Dermis blood vessel endothelial cell (primary cell): Measurements from ENCODE around the gene ARHGEF33. TPM values are rescaled to one million over a fixed set of nuclear protein-coding genes. Genes with fewer than 3 reads are reported as not detected.
A peak's percentile ranks its signal among the peaks of the same experiment; 100 is the strongest.

Experiments
- DNase-seq: peaks from one replicate; pipeline ENCODE4 v3.0.0; 2010
- total RNA-seq: library from RNA; depleted of rRNA; stranded (reverse); fragments of >200 nt; gene quantifications from 2 replicates; pipeline ENCODE4 v1.2.3, GENCODE V29; 2014

The ARHGEF33 gene
- 0.14 and 0.34 TPM in 2 replicates for total RNA-seq

DNA sequence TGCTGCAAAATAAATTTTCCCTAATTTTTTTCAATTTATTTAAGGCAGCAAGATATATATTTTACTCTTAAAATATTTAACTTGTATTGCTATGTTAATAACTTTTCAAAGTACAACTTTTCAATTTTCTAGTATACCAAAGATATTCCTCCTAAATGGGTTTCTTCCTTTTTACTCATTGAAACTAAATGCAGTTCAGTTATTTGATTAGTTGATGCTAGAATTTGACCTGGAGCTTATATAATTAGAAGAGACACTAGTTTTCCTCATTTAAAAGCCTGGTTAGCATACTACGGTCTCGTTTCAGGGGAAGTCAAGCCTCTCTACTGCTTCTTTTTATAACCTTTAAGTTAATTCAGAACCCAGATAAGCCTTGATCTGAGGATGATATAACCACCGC, at the start of gene ARHGEF33:
TSS of gene ARHGEF33 (plus strand) at position 301 of the 400 bp plus-strand sequence. CDS start 29,573 bp downstream, outside the sequence.
- no peak for DNase-seq

DNA sequence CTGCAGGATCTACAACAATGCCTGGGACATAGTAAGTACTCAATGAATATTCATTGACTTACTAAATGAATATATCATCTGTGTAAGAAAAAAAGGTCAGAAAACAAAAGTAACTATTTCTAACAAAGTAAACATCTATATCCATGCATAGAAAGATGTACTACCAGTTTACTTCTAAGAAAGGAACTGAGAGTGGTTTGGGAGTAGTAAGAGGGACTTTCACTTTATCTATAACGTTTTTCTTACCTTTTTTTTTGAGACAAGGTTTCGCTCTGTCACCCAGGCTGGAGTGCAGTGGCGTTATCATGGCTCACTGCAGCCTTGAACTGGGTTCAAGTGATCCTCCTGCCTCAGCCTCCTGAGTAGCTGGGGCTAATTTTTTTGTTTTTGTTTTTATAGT, 39.6 kb upstream of the ARHGEF33 start:
- DNase-seq: no peak

DNA sequence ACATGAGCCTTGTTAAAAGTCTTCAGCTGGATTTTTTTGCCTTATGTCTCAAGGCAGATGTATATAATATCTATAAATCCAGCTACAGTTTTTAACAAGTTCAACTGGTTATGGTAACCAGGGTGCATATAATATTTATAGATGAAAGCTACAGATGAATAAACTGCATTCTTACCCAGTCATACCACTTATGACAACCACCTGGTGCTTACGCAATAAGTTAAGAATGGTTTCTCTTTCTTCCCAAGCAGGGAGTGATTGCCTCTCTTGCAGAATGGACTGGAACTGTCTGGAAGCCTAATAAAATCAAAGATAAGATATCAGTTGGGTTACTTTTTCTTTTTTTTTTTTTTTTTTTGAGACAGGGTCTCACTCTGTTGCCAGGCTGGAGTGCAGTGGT, 33.5 kb upstream of the ARHGEF33 start:
- DNase-seq: no peak

DNA sequence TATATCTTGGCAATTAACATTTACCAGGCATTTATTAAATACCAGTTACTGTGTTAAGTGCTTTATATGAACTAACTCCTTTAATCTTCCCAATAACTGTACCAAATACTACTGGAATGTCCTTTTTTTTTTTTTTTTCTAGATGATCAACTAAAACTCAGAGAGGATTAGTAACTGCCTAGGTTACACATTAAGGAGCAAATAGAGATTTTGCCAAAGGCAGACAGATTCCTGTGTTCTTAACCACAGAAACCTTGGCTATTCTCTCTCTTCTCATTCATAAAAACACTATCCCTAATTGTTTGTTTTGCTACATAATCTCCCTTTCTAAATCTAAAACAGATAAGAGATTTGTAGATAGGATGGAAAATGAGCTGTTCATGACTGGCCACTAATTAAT, 27.2 kb upstream of the ARHGEF33 start:
- DNase-seq: no peak

DNA sequence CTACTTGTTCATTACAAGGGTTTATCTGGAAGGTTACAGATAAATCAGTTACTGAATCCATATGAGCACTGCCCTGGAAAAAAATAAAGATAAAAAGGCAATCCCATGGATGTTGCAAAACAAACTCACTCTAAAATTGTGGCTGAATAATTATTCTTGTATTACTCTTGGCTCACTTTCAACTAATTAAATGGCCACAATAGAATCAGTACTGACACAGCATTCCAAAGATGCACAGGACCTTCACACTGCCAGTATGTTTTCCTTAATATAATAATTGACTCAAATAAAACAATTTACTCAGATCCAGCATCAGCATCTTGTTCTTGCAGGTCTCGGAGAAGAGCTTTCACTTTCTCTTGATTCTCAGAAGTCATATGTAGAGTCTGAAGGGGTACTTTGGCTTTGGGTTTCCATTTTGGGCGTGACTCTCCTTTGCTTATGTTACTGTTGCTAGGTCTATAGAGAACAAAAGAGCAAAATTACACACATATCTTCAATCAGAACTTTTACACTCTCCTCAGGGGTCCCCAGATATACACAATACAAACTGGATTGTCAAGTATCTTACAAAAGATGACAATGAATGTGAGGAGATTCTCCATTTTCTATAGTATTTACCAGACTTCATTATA, 26.5 kb upstream of the ARHGEF33 start:
- DNase-seq: peak; percentile 10

DNA sequence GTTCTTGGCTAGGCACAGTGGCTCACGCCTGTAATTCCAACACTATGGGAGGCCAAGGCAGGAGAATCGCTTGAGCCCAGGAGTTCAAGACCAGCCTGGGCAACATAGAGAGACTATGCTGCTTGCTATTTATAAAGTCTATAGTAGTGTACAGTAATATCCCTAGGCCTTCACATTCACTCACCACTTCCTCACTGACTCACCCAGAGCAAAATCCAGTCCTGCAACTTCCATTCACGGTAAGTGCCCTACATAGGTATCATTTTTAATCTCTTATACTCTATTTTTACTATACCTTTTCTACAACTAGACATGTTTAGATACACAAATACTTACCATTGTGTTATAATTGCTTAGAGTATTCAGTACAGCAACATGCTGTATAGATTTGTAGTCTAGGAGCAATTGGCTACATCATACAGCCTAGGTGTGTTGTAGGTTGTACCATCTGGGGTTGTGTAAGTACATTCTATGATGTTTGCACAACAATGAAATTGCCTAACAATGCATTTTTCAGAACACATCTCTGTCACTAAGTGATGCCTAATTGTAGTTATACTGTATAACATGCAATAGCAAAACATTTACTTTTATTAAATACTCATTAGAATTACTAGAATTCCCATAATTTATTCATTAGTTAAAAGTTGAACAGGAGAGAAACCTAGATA, 22.8 kb upstream of the ARHGEF33 start:
- DNase-seq: no peak

DNA sequence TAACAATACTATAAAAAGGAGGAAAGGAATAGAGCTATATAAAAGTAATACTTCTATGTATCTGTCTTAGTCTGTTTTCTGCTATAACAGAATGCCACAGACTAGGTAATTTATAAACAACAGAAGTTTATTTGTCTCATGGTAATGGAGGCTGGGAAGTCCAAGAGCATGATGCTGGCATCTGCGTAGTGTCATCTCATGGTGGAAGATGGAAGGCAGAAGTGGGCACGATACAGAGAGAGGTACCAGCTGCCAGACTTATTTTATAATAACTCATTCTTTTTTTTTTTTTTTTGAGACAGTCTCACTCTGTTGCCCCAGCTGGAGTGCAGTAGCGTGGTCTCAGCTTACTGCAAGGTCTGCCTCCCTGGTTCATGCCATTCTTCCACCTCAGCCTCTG, 18.2 kb upstream of the ARHGEF33 start:
- no peak for DNase-seq

DNA sequence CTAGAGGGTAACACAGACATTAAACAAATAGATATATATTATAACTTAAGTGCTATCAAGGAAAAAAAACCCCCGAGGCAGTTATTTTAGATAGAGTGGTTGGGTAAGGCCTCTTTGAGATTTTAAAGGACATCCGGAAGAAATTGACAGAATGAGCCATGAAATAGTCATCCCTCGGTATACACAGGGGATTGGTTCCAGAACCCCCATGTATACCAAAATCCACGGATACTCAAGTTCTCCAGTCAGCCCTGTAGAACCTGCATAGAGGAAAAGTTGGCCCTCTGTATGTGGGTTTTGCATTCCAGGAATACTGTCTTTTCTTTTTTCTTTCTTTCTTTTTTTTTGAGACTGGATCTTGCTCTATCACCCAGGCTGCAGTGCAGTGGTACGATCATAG, 15.9 kb upstream of the ARHGEF33 start:
- no peak for DNase-seq

DNA sequence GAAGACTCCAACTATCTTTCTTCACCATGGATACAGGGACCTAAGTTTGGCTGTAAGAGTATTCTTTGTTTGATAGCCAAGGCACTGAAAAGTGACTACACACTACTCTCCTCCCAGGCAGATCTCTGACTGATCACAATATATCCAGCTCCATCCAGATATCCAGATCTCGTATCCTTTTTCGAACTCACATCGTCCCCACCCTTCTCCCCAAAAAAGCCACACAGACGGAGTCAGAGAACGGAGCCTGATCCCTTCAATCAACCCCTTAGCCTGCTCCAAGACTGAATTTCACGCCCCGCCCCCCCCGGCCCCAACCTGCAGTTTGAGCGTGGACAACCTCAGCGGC, 14.5 kb upstream of the ARHGEF33 start:
- DNase-seq: no peak

DNA sequence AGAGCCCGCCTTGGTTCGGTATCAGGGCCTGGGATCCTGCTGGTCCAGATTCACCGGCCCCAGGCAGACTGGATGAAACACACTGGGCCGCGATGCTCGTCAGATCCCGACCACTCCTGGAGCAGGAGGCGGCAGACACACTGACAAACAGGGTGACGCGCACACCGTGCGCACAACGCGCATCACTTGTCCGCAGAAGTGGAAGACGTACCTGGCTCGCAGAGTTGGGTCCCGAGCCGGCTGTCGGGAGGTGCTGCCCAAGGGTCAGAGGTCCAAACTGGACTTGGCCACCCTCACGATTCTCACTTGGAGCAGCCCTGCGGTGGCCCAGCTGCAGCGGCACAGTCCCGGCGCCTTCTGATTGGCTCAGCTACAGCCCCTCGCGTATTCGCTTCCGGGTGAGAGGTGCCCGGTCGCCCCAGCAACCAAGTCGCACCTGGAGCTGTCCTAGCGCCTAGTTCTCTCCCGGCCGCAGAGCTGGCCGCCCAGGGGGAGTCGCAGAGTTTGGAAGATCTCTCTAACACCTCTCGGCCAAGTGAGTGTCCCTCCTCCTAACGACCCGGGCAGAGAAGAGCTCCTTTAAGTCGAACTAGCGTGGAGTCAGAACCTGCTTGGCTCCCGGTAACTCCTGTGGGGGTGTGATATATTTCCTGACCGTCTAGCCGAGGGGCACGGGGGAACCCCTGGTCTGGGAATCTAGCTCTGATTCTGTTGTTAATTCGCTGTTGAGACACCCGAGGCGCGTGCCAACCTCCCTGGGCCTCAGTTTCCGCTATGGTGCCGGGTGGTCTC, 13.9 kb upstream of the ARHGEF33 start, which contains the start of the genes DHX57 and MORN2:
TSS of gene DHX57 (minus strand) at position 359 of the 792 bp plus-strand sequence. CDS start 7,529 bp downstream, outside the sequence.
TSS of gene MORN2 (plus strand) at position 401 of the 792 bp plus-strand sequence.
- DNase-seq: peak; percentile 89

DNA sequence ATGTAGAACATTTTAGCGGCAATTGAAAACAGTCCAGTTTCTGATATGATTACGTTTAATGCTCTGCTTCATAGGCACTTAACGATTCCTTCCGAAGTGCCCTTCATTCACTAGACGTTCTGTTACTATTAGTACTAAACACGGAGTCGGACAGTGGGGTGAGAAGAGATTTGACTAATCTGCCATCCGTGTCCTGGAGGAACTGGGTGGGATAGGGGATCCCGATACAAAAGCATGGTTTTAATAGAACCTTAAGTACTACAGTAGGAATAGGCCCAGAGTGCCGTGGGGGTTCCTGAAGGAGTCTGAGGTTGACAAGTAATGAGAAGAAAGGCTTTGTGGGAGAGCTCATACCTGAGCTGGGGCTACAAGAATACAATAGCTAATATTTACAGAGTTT, 13.3 kb upstream of the ARHGEF33 start:
- no peak for DNase-seq

DNA sequence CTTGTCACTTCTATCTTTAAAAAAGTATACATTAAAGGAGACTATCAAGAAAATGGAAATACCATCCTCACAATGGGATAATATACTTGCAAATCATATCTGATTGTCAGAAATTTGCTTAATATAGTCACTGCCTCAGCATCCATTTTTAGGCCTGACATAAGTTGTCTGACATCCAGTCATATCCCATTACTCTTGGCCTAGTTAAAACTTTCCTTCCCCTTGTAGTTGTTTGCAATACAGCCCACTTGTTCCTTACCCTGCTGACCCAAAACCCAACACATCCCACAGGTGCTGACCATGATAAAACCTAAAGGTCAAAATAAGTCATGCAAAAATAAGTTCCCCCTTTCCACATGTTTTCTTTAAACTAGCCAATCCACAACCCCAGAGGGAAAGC, 3.6 kb upstream of the ARHGEF33 start:
- DNase-seq: no peak

DNA sequence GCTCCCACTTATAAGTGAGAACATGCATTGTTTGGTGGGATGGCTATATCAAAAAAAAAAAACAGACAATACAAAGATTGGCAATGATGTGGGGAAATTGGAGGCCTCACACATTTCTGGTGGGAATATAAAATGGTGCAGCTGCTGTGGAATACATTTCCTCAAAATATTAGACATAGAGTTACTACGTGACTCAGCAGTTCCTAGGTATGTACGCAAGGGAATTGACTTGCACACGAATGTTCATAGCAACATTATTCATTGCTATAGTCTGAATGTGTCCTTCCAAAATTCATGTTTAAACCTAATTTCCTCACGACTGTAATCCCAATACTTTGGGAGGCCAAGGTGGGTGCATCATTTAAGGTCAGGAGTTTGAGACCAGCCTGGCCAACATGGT, 2.3 kb upstream of the ARHGEF33 start:
- DNase-seq: no peak

DNA sequence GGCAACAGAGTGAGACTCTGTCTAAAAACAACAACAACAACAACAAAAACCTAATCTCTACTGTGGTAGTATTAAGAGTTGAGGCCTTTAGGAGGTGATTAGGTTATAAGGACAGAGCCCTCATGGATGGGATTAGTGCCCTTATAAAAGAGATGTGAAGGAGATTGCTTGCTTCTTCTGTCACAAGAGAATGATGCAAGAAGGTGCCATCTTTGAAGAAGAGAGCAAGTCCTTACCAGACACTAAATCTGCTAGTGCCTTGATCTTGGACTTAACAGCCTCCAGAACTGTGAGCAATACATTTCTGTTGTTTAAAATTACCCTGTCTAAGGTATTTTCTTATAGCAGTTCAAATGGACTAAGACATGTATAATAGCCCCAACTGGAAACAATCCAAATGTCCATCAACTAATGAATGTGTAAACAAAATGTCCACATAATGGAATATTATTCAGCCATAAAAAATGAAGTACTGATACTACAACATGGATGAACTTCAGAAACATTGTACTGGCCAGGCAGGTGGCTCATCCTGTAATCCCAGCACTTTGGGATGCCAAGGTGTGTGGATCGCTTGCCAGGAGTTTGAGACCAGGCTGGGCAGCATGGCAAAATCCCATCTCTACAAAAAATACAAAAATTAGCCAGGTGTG, 1.6 kb upstream of the ARHGEF33 start:
- DNase-seq: no peak

DNA sequence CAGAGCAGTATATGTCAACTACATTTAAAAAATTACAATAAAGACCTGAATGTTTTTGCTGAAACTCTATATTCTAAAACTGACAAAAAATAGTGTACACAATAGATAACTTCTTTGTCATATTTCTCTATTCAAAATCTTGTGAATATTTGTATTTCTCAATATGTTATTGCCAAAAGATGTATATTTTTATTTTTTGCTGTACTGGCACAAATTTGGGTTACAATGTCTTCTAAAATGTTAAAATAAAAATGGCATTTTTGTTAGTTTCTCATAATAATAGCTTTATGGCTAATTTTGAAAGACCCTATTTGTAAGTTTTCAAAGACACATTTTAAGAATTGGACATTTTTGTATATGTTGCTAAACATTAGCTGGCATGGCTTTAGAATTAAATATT, 630 bp upstream of the ARHGEF33 start:
- no peak for DNase-seq

DNA sequence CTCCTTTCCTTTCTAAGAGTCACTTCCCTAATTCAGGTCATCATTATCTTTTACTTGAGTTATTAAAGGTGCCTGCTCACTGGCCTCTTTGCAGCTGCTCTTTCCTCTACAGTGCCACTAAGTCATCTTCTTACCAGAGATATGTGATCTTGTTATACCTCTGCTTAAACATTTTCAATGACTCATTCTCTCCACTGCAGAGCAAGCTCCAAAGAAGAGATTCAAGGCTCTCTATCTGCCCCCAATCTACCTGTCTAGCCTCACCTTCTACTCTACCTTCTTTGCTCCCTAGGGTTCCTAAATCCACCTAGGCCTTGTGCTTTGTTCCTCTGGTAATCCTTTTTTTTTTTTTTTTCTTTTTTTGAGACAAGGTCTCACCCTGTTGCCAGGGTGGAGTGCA, 3.1 kb downstream of the ARHGEF33 start:
- no peak for DNase-seq

DNA sequence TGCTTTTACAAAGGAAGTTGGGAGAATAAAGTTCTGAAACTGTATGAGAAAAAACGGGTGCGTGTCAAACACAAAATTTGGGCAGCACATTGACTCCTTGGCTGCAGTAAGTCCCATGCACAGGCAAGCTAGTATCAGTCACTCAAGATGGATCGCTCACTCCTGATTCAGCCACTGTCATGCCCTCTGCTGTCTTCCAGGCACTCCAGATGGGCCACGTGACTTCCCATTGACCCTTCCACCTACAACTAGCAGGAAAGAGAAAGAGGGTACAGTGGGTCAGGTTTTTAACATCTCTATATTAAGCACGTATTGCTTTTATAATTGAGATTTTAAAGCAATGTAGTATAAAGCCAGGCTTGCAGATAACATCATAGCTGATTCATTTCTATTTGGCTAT, 8.6 kb downstream of the ARHGEF33 start:
- no peak for DNase-seq

DNA sequence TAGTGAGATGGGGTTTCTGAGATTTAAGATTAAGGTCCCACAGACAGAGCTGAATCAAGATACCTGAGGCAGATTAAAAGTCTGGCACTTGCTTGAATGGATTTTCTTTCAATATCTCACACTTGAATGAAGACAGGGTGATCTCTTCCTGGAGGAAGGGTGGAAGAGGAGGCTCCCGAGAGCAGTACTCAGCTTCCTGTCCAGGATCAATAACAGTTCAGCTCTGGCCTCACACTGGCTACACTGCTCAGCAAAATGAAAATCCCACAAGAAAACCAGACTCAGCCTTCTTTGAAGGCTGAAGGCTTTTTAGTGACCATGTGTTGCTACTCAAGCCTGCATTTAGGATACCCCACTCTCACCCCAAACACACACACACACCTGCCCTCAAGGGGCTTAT, 11.1 kb downstream of the ARHGEF33 start:
- DNase-seq: no peak

DNA sequence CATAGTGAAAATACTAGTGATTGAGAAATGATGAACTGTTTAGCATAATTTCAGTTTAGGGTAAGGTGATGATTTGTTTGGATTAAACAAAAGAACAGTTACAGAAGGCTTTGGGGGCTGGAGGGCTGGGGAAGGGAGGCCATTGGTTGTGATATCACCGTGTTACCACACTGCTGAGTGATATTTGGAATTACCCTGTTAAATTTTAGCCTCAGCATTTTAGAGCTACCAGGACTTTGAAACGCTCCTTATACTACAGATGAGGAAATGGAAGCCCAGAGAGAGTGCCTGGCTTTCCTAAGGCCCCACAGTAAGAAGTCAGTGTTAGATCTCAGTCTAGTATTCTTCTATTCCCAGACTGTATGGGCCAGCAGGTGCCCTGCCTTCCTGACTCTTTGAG, 15.6 kb downstream of the ARHGEF33 start:
- DNase-seq: no peak

DNA sequence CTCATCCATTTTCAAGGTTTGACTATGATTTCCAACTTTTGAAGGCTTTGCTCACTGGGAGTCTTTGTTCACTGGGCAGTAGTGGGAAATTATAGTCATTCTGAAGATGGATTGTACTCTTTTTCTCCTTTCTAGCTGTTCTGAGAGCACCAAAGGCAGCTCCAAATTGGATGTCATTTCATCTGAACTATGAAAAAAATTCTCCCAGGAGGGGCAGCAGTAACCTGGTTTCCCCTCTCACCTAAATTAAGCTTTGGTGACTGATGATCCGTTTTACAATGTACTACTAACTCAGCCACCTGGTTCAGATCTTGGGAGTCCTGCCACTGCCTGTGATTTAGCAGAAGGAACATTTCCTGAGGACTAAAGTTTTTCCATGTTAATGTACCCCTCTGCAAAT, 17.6 kb downstream of the ARHGEF33 start:
- no peak for DNase-seq

DNA sequence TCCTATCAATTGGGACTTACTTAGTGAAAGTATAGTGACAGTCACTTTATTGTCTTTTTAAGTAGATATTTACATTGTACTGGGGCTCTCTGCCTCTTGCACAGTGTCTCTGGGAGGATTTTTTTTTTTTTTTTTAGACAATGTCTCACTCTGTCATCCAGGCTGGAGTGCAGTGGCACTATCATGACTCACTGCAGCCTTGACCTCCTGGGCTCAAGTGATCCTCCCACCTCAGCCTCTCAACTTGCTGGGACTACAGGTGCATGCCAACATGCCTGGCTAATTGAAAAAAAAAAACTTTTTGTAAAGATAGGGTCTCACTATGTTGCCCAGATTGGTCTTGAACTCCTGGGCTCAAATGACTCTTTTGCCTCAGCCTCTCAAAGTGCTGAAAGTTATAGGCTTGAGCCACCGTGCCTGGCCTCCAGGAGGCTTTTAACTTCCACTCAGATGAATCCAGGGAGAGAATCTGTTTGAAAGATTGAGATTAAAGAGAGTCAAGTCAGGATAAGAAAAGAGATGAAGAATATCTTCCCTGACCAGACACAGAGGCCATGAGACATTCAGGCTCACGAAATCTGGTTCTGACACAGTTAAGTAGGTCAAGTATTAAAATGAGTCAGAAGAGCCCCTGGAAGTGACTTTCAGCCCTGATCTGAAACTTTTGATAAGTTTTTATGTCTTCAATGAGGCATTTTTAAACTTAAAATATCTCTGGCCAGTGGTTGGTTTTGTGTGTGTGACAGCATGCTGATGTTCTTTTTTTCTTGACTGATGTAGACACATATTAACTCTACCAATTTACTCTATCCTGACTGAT, 18.3 kb downstream of the ARHGEF33 start:
- DNase-seq: no peak

DNA sequence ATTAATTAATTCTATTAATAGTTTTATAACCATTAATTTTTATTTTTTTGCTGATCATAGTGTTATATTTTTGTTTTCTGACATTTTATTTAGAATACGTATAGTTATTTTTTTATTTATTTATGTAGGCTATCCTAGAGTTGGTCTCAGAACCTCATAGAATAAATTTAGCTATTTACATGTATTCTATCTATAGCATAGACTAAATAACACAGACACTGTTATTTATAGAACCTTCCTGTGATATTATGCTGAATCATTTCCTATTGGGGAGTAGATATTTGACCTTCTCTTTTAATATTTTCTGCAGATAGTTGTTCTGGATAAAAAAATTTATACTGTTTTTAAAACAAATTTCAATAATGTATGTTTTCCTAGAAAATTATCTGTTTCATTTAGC, 20.2 kb downstream of the ARHGEF33 start:
- no peak for DNase-seq
